NT2/D1 (cell line): ENCODE data around the gene HOXC13.

ENCODE experiments used
- SUZ12 ChIP-seq: IDR thresholded peaks from 2 replicates; pipeline ENCODE4 v1.6.1; 2011; ENCODE audit not compliant: insufficient read length, insufficient read depth; ENCODE audit errors: extremely low read depth
- YY1 ChIP-seq: IDR thresholded peaks from 2 replicates; pipeline ENCODE4 v1.6.1; 2011; ENCODE audit not compliant: insufficient read length, insufficient read depth
- ZNF274 ChIP-seq: IDR thresholded peaks from 2 replicates; pipeline ENCODE4 v1.6.1; 2011; ENCODE audit warnings: mild to moderate bottlenecking, low read depth, low read length

DNA sequence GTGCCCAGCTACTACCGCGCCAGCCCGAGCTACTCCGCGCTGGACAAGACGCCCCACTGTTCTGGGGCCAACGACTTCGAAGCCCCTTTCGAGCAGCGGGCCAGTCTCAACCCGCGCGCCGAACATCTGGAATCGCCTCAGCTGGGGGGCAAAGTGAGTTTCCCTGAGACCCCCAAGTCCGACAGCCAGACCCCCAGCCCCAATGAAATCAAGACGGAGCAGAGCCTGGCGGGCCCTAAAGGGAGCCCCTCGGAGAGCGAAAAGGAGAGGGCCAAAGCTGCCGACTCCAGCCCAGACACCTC is 47.0 kb downstream of the HOXC13 start:
- TF ChIP-seq ZNF274 (no peak), SUZ12 (peak; percentile 6), YY1 (no peak)
